Type B pancreatic cell (in vitro differentiated cells): ENCODE results near the gene TMEM169. TPM values are rescaled to one million over a fixed set of nuclear protein-coding genes. Genes with fewer than 3 reads are reported as not detected.

Experiments
- DNase-seq: peaks from one replicate; pipeline ENCODE4 v3.0.0; 2021; ENCODE audit warnings: mixed read lengths; ENCODE audit not compliant: unreplicated experiment; ENCODE audit errors: extremely low spot score
- H3K27ac Mint-ChIP-seq: 2 replicates; pipeline ENCODE4 v1.8.0; 2021; ENCODE audit warnings: mild to moderate bottlenecking, mixed read lengths
- H3K27me3 Mint-ChIP-seq: 2 replicates; pipeline ENCODE4 v1.8.0; 2021; ENCODE audit warnings: mixed read lengths
- H3K36me3 Mint-ChIP-seq: 2 replicates; pipeline ENCODE4 v1.8.0; 2021; ENCODE audit warnings: mixed read lengths
- H3K4me1 Mint-ChIP-seq: one replicate; pipeline ENCODE4 v1.8.0; 2021; ENCODE audit warnings: mixed read lengths; ENCODE audit not compliant: unreplicated experiment
- H3K4me3 Mint-ChIP-seq: 2 replicates; pipeline ENCODE4 v1.8.0; 2021; ENCODE audit warnings: mild to moderate bottlenecking, mixed read lengths
- H3K9me3 Mint-ChIP-seq: 2 replicates; pipeline ENCODE4 v1.8.0; 2021; ENCODE audit warnings: mixed read lengths
- total RNA-seq: library from RNA; stranded (reverse); gene quantifications from 2 replicates; pipeline ENCODE4 v1.2.1, GENCODE V29; 2021; ENCODE audit warnings: low replicate concordance
- TF ChIP-seq, protein P1 (sequence below): fragments of 200-600 bp; sonication (generic); conservative IDR thresholded peaks from 2 replicates; pipeline ENCODE4 v1.5.0; 2021; ENCODE audit warnings: antibody characterized with exemption, mild to moderate bottlenecking

The TMEM169 gene
- total RNA-seq, 1 donor from 2014 or later, result 5.1 TPM

DNA sequence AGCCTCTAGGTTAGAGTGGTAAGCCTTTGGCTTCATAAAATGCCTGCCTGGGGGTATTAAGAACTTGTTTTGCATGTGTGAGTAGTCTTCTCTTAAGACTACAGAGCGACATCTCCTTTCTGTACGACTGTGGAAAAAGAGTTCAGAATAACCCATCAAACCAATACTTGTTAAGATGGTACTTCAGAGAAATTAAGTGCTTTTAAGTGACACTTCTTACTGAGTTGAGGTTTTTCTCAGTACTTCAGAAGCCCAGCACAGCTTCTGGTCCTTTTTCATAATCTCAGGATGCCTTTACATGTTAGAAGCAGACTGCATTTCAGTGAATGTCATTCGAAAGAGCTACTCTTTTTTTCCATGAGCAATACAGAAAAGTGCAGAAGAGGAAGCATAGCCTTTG lies 38.3 kb downstream of the TMEM169 start:
- peaks cover 31% of the 10 kb centered on the region for H3K4me1 Mint-ChIP-seq
- H3K4me3 Mint-ChIP-seq, result peak overlapping the region; percentile 16
- TF ChIP-seq, protein P1, sequence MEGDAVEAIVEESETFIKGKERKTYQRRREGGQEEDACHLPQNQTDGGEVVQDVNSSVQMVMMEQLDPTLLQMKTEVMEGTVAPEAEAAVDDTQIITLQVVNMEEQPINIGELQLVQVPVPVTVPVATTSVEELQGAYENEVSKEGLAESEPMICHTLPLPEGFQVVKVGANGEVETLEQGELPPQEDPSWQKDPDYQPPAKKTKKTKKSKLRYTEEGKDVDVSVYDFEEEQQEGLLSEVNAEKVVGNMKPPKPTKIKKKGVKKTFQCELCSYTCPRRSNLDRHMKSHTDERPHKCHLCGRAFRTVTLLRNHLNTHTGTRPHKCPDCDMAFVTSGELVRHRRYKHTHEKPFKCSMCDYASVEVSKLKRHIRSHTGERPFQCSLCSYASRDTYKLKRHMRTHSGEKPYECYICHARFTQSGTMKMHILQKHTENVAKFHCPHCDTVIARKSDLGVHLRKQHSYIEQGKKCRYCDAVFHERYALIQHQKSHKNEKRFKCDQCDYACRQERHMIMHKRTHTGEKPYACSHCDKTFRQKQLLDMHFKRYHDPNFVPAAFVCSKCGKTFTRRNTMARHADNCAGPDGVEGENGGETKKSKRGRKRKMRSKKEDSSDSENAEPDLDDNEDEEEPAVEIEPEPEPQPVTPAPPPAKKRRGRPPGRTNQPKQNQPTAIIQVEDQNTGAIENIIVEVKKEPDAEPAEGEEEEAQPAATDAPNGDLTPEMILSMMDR, result no peak
- peak overlapping the region; percentile 68 for H3K27ac Mint-ChIP-seq
- no peaks in the 10 kb centered on the region for H3K9me3 Mint-ChIP-seq
- no peaks in the 10 kb centered on the region for H3K27me3 Mint-ChIP-seq
- DNase-seq, result no peak
- H3K36me3 Mint-ChIP-seq, result peaks cover 55% of the 10 kb centered on the region

DNA sequence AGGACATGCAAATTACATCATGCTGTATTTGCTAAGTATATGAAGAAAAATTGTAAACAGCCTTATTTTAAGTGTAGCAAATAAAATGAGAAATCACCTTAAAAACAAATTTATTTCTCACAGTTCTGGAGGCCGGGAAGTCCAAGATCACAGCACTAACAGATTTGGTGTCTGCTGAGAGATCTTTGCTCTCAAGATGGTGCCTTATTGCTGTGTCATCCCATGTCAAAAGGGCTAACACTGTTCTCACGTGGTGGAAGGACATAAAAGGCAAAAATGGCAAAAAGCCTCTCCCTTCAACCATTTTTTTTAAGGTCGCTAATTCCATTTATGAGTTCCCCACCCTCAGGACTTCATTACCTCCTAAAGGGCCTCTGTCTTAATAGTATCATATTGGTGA lies 39.5 kb downstream of the TMEM169 start:
- Mint-ChIP-seq H3K4me3 (no peak overlapping the region), H3K27me3 (no peaks in the 10 kb centered on the region), H3K27ac (no peak overlapping the region), H3K9me3 (no peaks in the 10 kb centered on the region), H3K36me3 (peaks cover 56% of the 10 kb centered on the region), H3K4me1 (peaks cover 26% of the 10 kb centered on the region)
- no peak for DNase-seq
- TF ChIP-seq, protein P1, result no peak

- peaks cover 46% of the 10 kb centered on the region for H3K36me3 Mint-ChIP-seq
- no peaks in the 10 kb centered on the region for H3K4me1 Mint-ChIP-seq
- H3K4me3 Mint-ChIP-seq, result no peak overlapping the region
- no peak for DNase-seq
- no peaks in the 10 kb centered on the region for H3K27me3 Mint-ChIP-seq
- H3K9me3 Mint-ChIP-seq, result no peaks in the 10 kb centered on the region
- TF ChIP-seq, protein P1, result no peak
- H3K27ac Mint-ChIP-seq, result no peak overlapping the region
These were observed 45.2 kb downstream of the TMEM169 start for GRCh38 chr2:216126943-216127342.

- no peak overlapping the region for H3K27ac Mint-ChIP-seq
- no peak for DNase-seq
- H3K4me3 Mint-ChIP-seq, result no peak overlapping the region
- H3K27me3 Mint-ChIP-seq, result no peaks in the 10 kb centered on the region
- peaks cover 55% of the 10 kb centered on the region for H3K36me3 Mint-ChIP-seq
- H3K4me1 Mint-ChIP-seq, result no peaks in the 10 kb centered on the region
- TF ChIP-seq, protein P1, result no peak
- H3K9me3 Mint-ChIP-seq, result no peaks in the 10 kb centered on the region
These were observed 48.7 kb downstream of the TMEM169 start for GRCh38 chr2:216130346-216130971.

DNA sequence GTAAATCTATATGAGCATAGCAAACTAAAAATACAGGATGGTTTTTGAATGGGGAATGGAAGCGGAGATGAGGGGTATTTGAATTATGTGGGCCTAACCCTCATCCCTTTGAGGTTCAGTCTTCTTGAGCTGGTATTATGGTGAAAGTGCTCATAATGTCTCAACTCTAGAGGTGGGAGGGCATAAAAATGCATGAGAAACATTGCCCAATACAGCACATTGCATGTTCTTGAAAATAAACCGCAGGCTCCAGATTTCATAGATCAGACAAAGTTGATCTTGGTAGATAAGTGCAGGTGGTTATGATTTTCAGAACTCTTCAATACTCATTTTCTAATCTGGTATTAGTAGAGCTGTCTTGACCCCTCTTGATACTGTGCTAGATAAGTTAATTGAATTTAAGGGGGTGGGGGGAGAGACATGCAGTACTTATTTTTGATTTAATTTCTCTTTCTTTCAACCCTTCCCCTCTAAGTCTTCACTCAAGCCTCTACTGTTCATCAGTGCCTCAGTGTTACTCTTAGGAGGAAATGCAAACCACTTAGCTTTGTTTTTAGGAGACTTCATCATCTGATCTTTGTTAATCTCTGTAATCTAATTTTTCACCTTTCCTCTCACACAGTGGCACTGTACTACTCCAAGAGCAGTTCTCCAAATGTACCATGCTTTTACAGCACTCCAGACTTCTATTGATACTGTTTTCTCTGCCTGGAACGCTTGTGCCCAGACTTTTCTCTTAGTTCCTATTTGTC lies 49.6 kb downstream of the TMEM169 start:
- Mint-ChIP-seq H3K4me3 (no peak overlapping the region), H3K27ac (no peak overlapping the region), H3K4me1 (no peaks in the 10 kb centered on the region), H3K36me3 (peaks cover 58% of the 10 kb centered on the region), H3K9me3 (no peaks in the 10 kb centered on the region), H3K27me3 (no peaks in the 10 kb centered on the region)
- TF ChIP-seq, protein P1, result no peak
- no peak for DNase-seq
